CD4-positive, alpha-beta T cell treated with Interferon gamma for 1 hour (primary cell): ENCODE results near the gene STK25.
"Not testable (repeated sequence)": the region's sequence is repeated elsewhere in the genome, so short reads cannot be mapped to it uniquely, and the experiment has no call there.

Source experiments
- DNase-seq: peaks from one replicate; pipeline ENCODE4 v3.0.0-alpha.2; 2020

The STK25 gene

DNA sequence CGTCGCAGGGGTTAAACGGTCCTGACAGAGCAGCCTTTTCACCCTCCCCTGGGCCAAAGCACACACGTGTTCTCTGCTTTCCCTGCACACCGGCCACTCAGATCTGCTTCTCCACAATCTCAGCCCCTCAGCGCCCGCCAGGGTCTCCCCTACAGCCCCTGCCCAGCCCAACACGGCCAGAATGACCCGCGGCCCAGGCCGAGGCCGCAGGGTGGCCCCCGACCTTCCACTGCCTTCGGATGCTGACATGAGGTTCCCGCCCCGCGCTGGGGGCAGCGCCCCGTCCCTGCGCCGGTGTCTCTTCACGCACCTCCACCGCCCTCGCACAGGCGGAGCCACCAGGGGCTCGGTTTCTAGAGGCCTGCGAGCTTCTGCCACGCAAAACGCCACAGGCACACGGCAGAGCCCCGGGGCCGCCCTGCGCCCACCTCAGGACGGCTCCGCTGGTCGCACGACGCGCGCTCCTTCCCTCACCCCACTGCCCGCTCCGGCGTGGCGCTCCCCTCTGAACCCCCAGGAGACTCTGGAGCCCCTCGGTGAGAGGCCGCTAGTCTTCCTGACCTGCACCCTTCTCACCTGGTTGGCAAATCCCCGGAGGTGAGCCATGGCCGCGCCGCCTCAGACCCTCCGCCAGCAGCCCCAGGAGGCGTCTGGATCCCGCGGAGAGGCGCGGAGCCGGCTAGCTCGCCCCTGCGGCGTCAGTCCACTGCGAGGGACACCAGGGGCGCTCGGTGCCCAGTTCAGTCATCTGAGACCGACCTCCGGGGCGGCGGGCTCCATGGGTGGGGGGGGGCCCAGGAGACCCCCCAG, 749 bp downstream of the STK25 start:
- DNase-seq = no peak

DNA sequence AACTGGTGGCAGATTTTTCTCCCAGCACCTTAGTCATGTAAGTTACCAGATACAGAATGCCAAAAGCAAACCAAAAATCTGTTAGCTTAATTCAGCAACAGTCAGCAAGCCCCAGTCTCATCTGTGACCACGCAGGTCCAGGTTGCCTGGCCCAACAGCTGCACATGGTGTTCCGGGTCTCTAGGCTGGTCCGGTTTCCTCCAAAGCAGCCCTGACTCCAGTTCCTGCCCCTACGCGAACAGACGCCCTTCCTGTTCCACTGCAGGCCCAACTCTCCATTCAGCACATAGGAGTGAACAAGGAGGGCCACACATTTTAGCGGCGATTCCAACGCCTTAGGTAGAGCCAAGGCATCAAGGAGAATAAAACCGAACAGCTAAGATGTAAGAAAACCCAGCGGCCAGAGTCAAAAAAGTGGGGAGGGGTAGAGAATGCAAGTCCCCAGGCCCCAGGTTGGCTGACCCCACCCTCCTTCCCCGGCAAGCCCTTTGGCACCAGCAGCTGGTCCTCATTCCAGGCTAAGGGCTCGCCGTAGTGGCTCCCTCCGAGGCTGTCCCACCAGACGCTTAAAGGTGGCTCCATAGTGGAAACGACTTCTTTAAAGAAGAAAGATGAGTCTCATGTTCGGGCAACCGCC, 1.5 kb downstream of the STK25 start:
- no peak for DNase-seq

DNA sequence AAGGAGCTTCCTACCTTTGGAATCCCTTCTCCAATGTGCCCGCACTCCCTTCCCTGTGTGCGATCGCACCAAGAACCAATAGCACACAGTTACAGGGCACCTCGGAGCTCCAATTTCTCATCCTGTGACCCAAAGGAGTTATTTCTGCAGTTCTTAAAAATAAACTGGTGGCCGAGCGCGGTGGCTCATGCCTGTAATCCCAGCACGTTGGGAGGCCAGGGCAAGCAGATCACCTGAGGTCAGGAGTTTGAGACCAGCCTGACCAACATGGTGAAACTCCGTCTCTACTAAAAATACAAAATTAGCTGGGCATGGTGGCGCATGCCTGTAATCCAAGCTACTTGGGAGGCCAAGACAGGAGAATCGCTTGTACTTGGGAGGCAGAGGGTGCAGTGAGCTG, 2.1 kb downstream of the STK25 start:
- DNase-seq = not testable (repeated sequence)

DNA sequence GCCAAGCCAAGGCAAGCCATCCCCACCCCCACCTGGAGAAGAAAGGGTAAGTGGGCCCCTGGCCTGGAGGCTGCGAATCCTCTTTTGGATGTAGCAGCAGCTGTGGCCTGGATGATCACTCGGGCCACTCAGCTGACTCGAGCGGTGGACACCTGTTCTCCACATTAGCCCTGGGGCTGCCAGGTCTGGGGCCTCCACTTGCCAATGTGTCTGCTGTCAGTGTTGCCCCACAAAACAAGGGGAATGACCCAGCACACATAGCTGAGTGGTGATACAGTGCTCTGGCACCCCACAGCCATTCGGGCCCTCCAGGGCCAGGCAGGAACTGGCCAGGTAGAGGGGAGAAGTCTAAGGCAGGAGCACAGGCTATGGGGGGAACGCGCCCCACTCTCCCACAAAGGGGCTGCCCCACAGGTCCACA, 2.6 kb downstream of the STK25 start:
- no peak for DNase-seq

DNA sequence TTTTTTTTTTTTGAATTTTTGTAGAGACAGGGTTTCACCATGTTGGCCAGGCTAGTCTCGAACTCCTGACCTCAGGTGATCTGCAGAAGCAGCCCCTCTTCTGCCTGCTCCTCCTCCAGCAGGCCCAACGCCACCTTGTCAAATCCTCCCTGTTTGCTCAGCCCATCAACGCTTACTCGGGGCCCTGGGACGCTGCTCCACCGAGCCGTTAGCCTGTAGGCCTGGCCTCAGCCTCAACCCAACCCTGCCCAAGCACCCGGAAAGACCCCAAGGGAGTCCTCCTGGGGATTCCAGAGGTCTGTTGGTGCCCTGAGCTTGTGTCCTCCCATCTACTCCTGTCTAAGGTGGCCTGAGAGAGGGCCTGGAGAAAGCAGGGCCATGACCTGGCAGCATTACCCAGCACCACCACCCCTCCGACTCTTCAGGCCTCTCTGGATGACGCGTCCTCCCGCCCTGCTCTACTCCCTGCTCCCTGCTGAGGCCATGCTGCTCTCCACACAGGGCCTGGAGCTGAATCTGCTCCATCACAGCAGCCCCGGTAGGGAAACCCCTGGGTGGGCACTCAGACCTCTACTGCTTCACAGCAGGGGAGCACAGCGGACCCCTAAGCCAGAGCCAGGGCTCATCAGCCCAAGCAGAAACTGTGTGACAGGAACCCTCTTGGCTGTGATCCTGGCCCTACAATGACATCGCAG, 3.2 kb downstream of the STK25 start:
- no peak for DNase-seq

DNA sequence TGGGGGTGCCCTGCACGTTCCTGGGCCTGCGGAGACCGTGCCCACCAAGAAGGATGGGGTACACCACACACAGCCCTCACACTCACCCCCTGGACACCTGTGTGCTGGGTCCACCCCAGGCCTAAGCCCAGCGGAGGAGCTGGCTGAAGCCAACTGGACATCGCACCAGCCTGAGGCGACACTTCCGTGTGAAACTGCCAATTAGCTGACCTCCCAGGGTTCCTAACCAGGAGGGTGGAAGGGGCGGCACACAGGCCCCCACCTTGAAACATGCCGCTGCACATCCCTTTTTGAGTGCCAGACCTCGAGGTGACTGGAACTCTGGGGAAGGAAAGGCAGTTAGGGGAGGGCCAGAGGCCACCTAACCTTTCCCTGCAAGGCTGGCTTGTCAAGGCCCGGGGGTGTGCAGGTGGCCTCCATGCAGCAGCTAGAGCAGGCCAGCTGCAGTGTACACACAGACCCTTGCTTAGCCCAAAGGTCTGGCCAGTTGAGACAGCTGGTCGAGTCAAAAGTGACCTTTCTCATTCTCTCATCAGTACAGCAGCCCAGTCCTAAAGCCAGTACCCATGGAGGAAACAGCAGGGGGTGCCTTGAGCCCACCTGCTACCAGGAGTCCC, 4.5 kb downstream of the STK25 start:
- no peak for DNase-seq

DNA sequence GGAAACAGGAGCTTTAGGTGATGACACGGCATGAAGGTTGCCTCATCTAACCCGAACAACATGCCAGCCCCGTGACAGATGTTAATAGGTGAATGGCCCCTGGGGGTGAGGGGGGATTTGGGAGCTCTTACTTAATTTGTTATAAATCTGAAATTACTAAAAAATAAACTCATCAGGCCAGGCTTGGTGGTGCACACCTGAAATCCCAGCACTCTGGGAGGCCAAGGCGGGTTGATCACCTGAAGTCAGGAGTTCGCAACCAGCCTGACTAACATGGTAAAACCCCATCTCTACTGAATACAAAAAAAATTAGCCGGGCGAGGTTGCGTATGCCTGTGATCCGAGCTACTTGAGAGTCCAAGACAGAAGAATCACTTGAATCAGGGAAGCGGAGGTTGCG, 6.1 kb downstream of the STK25 start:
- no peak for DNase-seq

- no peak for DNase-seq
Observed at GRCh38 chr2:241501551-241501950, 6.8 kb downstream of the STK25 start.

DNA sequence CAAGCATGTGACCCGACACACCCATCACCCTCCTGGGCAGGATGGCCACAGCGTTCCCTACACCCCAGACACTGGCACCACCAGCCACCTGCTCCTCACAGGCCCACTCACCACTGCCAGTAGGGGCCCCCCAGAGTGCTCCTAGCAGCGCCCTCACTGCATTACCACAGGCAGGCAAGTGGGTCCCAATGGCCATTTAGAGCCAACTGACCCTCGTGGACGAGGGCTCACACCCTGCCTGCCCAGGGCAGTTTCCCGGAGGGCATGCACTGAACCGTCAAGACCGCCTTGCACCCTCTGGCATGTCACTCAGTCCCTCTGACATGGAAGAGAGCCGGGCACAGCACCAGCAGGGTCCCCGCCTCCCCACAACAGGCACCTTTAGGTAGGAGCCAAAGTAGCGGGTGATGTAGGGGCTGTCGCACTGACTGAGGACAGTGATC, 7.3 kb downstream of the STK25 start:
- DNase-seq = no peak

DNA sequence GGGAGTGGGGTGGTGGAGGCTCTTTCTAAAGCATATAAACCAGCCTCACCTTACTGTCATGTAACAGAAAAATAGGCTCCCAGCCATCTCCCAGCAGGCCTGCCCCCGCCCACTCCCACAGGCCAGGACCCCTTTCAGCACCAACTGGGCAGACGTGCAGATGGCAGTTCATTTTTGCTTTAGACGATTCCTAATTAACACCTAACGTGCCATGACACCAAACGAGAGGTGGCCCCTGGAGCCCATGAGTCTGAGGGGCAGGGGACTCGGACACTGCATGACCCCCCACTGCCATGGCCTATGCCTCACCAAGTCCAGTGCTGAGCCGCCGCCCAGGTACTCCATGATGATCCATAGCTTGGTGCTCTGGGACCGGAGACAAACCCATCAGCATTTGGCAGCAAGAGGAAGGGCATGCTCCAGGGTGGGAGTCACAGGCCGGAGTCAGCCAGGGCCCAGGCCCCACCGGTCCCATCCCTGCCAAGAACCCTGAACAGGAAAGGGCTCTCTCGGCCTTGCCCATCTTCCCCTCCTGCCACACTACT, 7.9 kb downstream of the STK25 start:
- no peak for DNase-seq

GRCh38 chr2:241500016-241500415, 8.4 kb downstream of the STK25 start:
- DNase-seq = no peak

DNA sequence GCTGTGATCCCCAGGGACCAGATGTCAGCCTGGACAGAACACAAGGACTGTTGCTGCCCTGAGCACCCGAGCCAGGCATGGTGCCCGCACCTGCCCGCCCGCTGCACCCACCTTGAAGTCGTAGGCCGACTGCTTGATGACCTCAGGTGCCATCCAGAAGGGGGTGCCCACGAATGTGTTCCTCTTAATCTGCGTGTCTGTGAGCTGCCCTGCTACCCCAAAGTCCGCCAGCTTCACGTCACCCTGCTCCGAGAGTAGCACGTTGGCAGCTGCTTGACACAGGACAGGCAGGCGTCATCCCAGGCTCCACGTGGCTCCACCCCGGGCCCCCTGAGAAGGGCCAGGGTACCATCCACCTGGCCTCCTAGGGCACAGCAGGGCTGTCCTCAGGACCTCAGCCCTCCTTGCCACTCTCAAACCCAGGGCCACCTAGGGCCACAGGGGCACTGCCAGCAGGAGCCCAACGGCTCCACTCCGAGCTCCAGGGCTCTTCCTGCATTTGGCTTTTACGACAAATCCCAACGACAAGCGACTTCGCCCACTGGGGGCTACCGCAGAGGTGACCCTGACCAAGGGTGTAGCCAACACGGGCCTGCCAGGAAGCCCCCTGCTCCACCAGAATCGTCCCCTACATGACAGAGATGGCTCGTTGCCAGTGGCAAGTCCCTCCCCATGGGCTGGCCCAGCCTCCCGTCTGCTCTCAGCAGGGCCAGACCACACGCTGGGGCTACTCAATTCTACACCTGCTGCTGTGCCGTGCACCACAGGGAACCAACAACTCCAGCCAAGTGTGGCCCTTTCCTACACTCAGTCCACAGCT, 9.0 kb downstream of the STK25 start:
- DNase-seq = no peak

DNA sequence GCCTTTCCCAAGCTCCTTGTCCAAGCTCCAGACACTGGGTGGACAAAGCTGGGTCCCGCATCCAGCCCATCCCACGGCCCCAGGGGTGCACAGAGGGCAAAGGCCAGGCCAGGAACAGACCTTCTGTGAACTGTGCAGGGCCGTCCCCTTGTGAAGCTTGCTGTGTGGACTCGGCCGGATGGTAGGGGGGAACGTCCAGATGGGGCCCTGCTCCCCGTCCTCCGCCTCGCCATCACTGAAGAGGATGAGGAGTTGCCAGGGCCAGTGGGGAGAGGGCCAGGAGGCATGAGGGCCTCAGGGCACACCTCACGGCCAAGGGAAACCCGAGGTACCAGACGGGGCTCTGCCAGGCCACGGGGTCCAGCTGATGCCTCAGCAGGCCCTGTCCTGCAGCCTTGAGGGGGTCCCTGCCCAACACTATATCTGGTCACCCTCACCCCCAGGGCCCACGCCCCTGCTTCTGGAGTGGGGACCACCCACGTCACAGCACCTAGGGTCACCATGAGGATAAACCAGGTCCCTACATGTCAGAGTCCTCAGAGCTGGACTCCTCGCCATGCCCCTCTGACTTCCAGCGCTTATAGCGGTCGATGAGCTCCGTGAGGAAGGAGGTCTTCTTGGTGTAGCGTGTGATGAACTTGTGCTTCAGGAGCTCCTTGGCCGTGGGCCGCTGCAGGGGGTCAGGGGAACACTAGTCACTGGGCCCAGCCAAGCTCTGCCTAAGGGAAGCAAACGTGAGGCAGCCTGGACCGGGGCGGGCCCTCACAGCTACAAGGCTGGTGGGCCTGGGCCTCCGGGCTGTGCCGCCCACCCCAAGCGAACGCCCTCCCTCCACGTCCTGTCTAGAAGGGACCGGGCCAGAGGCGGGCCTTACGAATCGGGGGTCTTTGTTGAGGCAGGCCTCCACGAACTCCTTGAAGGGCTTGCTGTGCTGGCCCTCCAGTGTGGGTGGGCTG, 10.0 kb downstream of the STK25 start:
- DNase-seq = no peak

GRCh38 chr2:241496904-241497877, 11.2 kb downstream of the STK25 start:
- no peak for DNase-seq

DNA sequence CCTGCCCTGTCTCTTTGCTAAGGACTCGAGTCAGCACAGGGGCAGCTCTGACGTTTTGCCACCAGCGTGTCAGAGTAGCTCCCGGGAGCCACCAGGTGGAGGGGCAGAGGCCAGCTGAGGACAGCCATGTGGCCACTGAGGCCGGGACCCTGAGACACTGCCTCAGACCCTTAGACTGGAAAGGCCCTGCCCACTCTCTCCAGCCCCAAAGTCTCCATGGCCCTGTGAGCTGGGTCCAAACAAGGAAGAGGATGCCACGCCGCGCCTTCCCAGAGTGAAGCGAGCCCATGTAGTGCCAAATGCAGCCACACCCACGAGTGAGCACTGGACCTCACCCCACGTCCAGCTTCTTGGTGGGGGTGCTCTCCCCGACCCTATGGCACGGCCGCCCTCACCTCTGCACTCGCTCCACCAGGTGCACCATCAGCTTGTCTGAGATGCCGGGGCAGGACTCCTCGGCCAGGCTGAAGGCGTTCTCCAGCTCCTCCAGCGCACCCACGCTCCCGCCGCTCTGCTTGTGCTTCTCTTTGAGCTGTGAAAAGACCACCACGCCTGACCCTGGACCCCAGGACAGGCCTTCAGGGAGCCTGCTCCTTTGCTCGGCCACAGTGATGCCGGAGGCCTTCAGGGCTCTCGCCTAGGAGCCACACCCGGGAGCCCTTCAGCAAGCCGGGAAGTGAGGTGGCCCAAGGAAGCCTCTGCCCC, 12.2 kb downstream of the STK25 start:
- no peak for DNase-seq

GRCh38 chr2:241495172-241496002, 13.0 kb downstream of the STK25 start:
- no peak for DNase-seq

DNA sequence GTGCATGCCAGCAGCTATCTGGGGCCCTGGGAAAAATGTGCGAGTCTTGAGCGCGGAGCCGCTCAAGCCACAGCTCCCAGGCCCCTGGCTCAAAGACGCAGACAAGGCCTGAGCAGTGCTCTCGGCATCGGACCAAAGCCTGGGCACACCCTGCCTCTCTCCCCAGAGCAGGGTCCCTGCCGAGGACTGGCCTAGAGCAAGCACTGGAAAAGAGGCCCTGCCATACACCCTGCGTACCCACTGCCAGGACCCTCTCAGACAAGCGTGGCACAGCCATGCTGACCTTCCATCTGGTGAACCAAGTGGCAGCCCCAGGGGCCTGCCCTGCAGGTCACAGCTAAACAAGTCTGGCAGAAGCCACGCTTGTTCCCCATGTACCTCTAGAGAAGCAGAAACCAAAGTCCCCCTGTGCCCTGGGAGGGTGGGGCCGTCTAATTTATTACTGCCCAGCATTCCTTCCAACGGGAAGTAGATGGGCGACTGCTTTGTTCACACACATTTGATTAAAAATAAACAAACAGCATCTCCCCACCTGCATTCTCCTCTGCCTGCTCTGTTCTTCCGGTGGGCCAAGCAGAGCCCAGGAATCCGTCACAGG, 14.0 kb downstream of the STK25 start:
- no peak for DNase-seq

DNA sequence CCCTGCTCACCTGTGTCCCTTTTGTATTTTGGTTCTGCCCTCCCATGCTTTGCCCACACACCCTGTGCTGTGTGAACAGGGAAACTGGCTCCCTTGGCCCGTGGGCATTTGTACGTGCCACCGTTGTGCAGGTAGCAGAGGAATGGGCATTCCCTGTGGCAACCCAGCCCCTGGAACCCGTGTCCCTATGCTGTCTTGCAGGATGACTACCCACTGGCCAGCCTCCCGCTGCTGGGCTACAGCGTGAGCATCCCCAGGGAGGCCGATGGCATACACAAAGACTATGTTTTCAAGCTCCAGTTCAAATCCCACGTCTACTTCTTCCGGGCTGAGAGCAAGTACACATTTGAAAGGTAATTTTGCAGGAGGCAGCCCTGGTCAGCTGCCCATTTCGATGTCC, 15.3 kb downstream of the STK25 start:
- DNase-seq = no peak
